ENCODE data around the gene C1orf167. TPM values are rescaled to one million over a fixed set of nuclear protein-coding genes. Genes with fewer than 3 reads are reported as not detected.

Gene C1orf167
- total and polyA plus RNA-seq, 2 of the 8 experiments (the other 6 are each of a cell fraction or from before 2014, with no cell fraction given): 0.70 to 1.3 TPM

GRCh38 chr1:11729155-11729497 is 32.9 kb upstream of the C1orf167 start:
- 92% methylated on average over 11 of the region's 11 CpGs; no CpG with 5 or more reads in 1 of the 2 experiments for WGBS, 2 experiments (ENCODE audit: extremely low coverage in 1 of 2, insufficient coverage in 1 of 2, insufficient read length in 1 of 2, insufficient replicate concordance in 2 of 2, low coverage in 1 of 2, low lambda C conversion rate in 2 of 2, missing lambda C conversion rate in 1 of 2)
- POLR2A ChIA-PET (ENCODE audit: partially characterized antibody): interaction anchor here (0.7 to 1.7 kb wide), 4 partner anchors 13 to 39 kb away, joined by 3 to 5 read pairs (median 3); no protein-coding TSS in a partner anchor
- Histone ChIP-seq H3K36me3 (ENCODE audit: control insufficient read depth in 2 of 4, insufficient read depth in 4 of 4, low read length in 3 of 4) (no peaks in the 10 kb centered on the region), H3K23me2 (ENCODE audit: low read depth, low read length) (peaks cover 4% of the 10 kb centered on the region; the same call in 1 of the 2 replicates), H2BK120ac (replicated peaks; ENCODE audit: low read depth, low read length) (peak overlapping the region; percentile 70), H3K9ac (replicated peaks in 1 of 4; ENCODE audit: extremely low read depth in 1 of 4, low read depth in 3 of 4, low read length in 3 of 4) (no peak overlapping the region), H3K14ac (ENCODE audit: insufficient read length) (no peak overlapping the region), H3K79me2 (ENCODE audit: control insufficient read depth in 1 of 2, insufficient read depth in 2 of 2, low read length in 2 of 2) (no peaks in the 10 kb centered on the region), H3K56ac (replicated peaks; ENCODE audit: insufficient read length, low read depth, low read length) (no peak overlapping the region), H3K79me1 (ENCODE audit: low read depth, low read length) (no peaks in the 10 kb centered on the region), H3K4me1 (replicated peaks in 1 of 4; ENCODE audit: control insufficient read depth in 3 of 4, insufficient read depth in 4 of 4, low read length in 3 of 4) (peaks cover 4 to 39% (median 30%) of the 10 kb centered on the region in 4 experiments), H4K8ac (ENCODE audit: extremely low read depth, insufficient read depth, low read length) (peak overlapping the region; percentile 4), H4K5ac (ENCODE audit: insufficient read length, low read depth, low read length) (no peak overlapping the region), H3K27me3 (replicated peaks in 1 of 4; ENCODE audit: control insufficient read depth in 3 of 4, extremely low read depth in 1 of 4, insufficient read depth in 3 of 4, low read length in 3 of 4) (no peaks in the 10 kb centered on the region), H2BK12ac (ENCODE audit: low read depth, low read length) (peak overlapping the region; percentile 98), H3K4me2 (ENCODE audit: insufficient read depth in 1 of 2, low read depth in 2 of 2, low read length in 2 of 2) (0 out of 4 replicates have a peak overlapping the region, but pooled peaks have one; percentile 4 to 16), H3K27ac (ENCODE audit: low read depth, low read length) (no peak overlapping the region), H3K18ac (ENCODE audit: extremely low read depth, low read length) (no peak overlapping the region), H3K23ac (ENCODE audit: insufficient read length) (no peak overlapping the region), H2AFZ (ENCODE audit: low read length) (no peak overlapping the region), H2BK15ac (ENCODE audit: low read length) (peak overlapping the region; percentile 90; the same call in 1 of the 2 replicates), H2AK5ac (ENCODE audit: low read depth, low read length) (peak overlapping the region; percentile 83; the same call in 1 of the 2 replicates), H4K91ac (replicated peaks; ENCODE audit: insufficient read length, low read length) (peak overlapping the region; percentile 52), H4K20me1 (replicated peaks in 1 of 2; ENCODE audit: control insufficient read depth in 1 of 2, insufficient read depth in 2 of 2, low read length in 2 of 2) (peaks cover 0 to 1% of the 10 kb centered on the region in 2 experiments), H3K9me3 (ENCODE audit: insufficient read depth in 2 of 2, low read depth in 1 of 2, low read length in 1 of 2) (no peaks in the 10 kb centered on the region), H3K4ac (replicated peaks; ENCODE audit: insufficient read length, low read depth, low read length) (peak overlapping the region; percentile 32), H2BK5ac (ENCODE audit: low read depth, low read length) (peak overlapping the region; percentile 94; the same call in 1 of the 2 replicates), H2BK20ac (ENCODE audit: low read length) (peak overlapping the region; percentile 53), H3K4me3 (ENCODE audit: extremely low read depth in 1 of 4, insufficient read depth in 2 of 4, low read depth in 3 of 4, low read length in 4 of 4) (no peak overlapping the region)
- CTCF ChIA-PET (ENCODE audit: partially characterized antibody): interaction anchor here (1.1 to 1.8 kb wide), 2 partner anchors 9 to 20 kb away, joined by 3 to 9 read pairs; no protein-coding TSS in a partner anchor
- FAIRE-seq (no peak), DNase-seq (ENCODE audit: low read depth in 1 of 2, low spot score in 2 of 2) (no peak)
- TF ChIP-seq, protein P1, sequence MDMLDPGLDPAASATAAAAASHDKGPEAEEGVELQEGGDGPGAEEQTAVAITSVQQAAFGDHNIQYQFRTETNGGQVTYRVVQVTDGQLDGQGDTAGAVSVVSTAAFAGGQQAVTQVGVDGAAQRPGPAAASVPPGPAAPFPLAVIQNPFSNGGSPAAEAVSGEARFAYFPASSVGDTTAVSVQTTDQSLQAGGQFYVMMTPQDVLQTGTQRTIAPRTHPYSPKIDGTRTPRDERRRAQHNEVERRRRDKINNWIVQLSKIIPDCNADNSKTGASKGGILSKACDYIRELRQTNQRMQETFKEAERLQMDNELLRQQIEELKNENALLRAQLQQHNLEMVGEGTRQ (IDR thresholded peaks at IDR 0.05; ENCODE audit: low read length): no peak
- TF ChIP-seq CEBPB (IDR thresholded peaks at IDR 0.05; ENCODE audit: low read depth, low read length) (peak; percentile 56; the same call in 1 of the 2 replicates), RNF2 (IDR thresholded peaks at IDR 0.05; ENCODE audit: borderline replicate concordance, low read depth, low read length, missing control alignments, poor library complexity, severe bottlenecking) (no peak)
